Adrenal gland (tissue), 5 donors: ENCODE data around the gene CHKA.

Experiments used
- POLR2A ChIP-seq, 2 donors: fragments of 450-650 bp; IDR thresholded peaks; one replicate each; pipeline ENCODE4 v1.6.1; 2017; ENCODE audit warnings: antibody characterized with exemption in 2 of 2, mild to moderate bottlenecking in 2 of 2, moderate library complexity in 1 of 2
- TF ChIP-seq, protein P1 (sequence below), 6 experiments: fragments of 450-650 bp in 4 of 6; fragments of 200-600 bp in 2 of 6; sonication (generic) in 1 of 6; IDR thresholded peaks; 1 replicate in 5 of 6; 2 replicates in 1 of 6; pipeline versions ENCODE4 v1.5.1 to v1.8.0; 2016 to 2021; ENCODE audit warnings: antibody characterized with exemption in 6 of 6, mild to moderate bottlenecking in 2 of 6, moderate library complexity in 1 of 6
- donor health status: DM: no; HTN: no; CAD: no.

DNA sequence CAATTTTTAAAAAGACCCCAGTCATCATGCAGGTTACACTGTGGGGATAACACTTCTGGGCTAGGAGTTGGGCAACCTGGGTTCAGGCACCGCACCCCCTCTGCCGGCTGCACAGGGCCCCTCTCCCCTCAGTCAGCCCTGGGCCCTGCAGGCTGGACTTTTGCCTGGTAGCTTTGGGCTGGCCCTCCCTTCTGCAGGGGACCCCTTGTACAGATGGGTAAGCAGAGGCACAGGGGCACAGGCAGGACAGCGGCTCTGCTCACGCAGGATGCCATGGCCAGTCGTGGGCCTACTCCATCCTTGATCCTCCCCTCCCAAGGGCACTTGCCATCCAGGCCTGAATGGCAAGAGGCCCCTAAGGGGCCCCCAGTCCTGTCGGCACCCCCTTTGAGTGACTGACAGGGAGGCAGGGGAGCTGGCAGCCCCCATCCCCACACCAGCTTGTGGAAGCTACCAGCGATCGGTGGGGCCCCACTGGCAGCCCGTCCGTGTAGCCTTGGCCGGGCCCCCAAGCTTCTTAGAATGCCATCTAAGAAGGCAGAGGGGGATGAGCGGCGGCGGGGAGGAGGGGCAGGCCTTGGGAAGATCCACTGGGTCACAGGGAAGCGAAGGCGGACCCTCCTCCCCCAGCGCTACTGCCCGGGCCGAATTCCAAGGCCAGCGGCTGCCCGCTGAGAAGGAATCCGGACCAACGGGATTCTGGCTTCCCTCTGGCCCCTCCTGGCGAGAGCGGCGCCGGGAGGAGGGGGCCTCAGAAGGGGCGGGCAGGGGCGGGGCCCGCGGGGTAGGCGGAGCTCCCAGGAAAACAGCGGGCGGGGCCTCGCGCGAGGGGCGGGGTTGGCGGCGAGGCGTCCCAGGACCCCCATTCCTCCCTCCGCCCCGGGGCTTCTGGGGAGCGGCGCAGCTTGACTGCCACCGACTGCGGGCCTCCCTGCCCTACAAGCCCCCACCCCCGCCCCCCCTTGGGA lies 6.8 kb upstream of the CHKA start:
- TF ChIP-seq, protein P1, sequence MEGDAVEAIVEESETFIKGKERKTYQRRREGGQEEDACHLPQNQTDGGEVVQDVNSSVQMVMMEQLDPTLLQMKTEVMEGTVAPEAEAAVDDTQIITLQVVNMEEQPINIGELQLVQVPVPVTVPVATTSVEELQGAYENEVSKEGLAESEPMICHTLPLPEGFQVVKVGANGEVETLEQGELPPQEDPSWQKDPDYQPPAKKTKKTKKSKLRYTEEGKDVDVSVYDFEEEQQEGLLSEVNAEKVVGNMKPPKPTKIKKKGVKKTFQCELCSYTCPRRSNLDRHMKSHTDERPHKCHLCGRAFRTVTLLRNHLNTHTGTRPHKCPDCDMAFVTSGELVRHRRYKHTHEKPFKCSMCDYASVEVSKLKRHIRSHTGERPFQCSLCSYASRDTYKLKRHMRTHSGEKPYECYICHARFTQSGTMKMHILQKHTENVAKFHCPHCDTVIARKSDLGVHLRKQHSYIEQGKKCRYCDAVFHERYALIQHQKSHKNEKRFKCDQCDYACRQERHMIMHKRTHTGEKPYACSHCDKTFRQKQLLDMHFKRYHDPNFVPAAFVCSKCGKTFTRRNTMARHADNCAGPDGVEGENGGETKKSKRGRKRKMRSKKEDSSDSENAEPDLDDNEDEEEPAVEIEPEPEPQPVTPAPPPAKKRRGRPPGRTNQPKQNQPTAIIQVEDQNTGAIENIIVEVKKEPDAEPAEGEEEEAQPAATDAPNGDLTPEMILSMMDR (IDR thresholded peaks at IDR 0.05) = no peak
- no peak for TF ChIP-seq POLR2A (IDR thresholded peaks at IDR 0.05)
